Breast epithelium (tissue), 4 donors: Measurements from ENCODE around the gene KLHL21. TPM values are rescaled to one million over a fixed set of nuclear protein-coding genes. Genes with fewer than 3 reads are reported as not detected.

ENCODE experiments used
- DNase-seq, 2 donors: peaks; one replicate each; pipeline ENCODE4 v3.0.0-alpha.2; 2019; ENCODE audit warnings: low spot score in 2 of 2
- H3K27ac ChIP-seq, 2 donors: fragments of 200-600 bp; sonication (generic) in 1 of 2; one replicate each; pipeline ENCODE4 v1.5.1; 2016 to 2019; ENCODE audit warnings: mild to moderate bottlenecking in 1 of 2
- H3K27me3 ChIP-seq, 2 donors: fragments of 200-600 bp; sonication (generic) in 1 of 2; one replicate each; pipeline versions ENCODE4 v1.5.1 to v1.6.0; 2017 to 2019; ENCODE audit warnings: control low read depth in 1 of 2, mild to moderate bottlenecking in 1 of 2
- H3K36me3 ChIP-seq: fragments of 200-600 bp; one replicate; pipeline ENCODE4 v1.5.1; 2019
- H3K4me1 ChIP-seq, 2 donors: fragments of 200-600 bp; sonication (generic); one replicate each; pipeline ENCODE4 v1.5.1; 2016 to 2019; ENCODE audit warnings: control low read depth in 1 of 2
- H3K4me3 ChIP-seq, 3 donors: fragments of 200-600 bp; sonication (generic); 1 replicate in 2 of 3; 2 replicates in 1 of 3; pipeline ENCODE4 v1.5.1; 2016 to 2019; ENCODE audit warnings: mild to moderate bottlenecking in 3 of 3, moderate library complexity in 2 of 3
- H3K9me3 ChIP-seq, 2 donors: fragments of 200-600 bp; sonication (generic) in 1 of 2; one replicate each; pipeline ENCODE4 v1.5.1; 2016 to 2019; ENCODE audit warnings: control low read depth in 1 of 2
- POLR2A ChIP-seq: fragments of 450-650 bp; IDR thresholded peaks from one replicate; pipeline ENCODE4 v1.6.1; 2016; ENCODE audit warnings: antibody characterized with exemption, mild to moderate bottlenecking, moderate library complexity
- POLR2AphosphoS5 ChIP-seq, 3 donors: sonication (generic); formaldehyde crosslinking; IDR thresholded peaks; one replicate each; pipeline ENCODE4 v1.6.1; 2017; ENCODE audit warnings: antibody characterized with exemption in 3 of 3
- intact Hi-C: fragments of 100-400 bp; cut with DNase I; formaldehyde crosslinking; loops from one replicate; pipeline ENCODE4 v1.15.1; 2023; ENCODE audit warnings: low total_unique reads
- total RNA-seq, 3 donors: library from RNA; depleted of rRNA; stranded (reverse); fragments of >200 nt; gene quantifications; one replicate each; pipeline ENCODE4 v1.1.0, GENCODE V29; 2016
- TF ChIP-seq, protein P1 (sequence below), 3 donors: fragments of 450-650 bp; IDR thresholded peaks; one replicate each; pipeline ENCODE4 v1.5.1; 2016 to 2017; ENCODE audit warnings: antibody characterized with exemption in 3 of 3, mild to moderate bottlenecking in 3 of 3, moderate library complexity in 3 of 3

The KLHL21 gene
- total RNA-seq, 3 donors from 2014 or later, result 45.2 to 61.3 (median 58.1) TPM

DNA sequence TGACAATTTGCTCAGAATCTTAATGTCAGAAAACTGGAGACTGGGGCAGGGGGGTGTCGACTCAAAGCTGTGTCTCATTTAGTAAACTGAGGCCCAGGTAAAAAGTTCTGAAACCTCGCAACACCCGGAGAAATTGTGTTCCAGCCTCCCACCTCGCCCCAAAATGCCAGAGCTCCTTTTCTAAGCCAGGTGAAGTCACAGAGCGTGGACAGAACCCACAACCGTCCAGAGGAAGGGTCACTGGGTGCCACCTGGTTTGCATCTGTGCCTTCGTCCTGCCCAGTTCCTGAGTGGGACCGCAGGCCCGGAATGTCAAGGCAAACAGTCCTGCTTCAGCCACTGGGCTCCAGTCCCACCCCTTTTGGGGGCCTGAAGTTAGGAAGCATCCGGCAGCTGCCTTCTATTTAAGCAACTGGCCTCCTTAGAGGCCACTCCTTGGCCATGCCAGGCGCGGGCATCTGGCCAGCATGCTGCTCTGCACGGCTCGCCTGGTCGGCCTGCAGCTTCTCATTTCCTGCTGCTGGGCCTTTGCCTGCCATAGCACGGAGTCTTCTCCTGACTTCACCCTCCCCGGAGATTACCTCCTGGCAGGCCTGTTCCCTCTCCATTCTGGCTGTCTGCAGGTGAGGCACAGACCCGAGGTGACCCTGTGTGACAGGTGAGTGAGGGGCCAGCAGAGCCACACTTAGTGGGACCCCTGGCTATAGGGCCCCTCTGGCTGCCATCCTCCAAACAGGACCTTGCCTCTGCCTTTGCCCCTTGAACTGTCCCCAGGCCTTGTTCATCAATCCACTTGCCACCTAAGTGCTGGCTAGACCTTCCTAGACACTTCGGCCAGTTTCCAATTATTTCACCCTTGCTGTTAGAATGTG, 47.5 kb downstream of the KLHL21 start, which contains the start of gene TAS1R1:
Gene TAS1R1, plus strand, starts transcription at position 401 of the 872 bp plus-strand sequence. Its CDS starts 67 bp downstream, at position 468.
- no peaks in the 10 kb centered on the region for H3K36me3 ChIP-seq
- H3K4me3 ChIP-seq, result peak within 1 kb of the TSS; percentile 97 to 99 (median 97)
- H3K9me3 ChIP-seq, result no peaks in the 10 kb centered on the region
- peaks cover 7 to 8% of the 10 kb centered on the region in 2 donors for H3K4me1 ChIP-seq
- H3K27me3 ChIP-seq, result no peaks in the 10 kb centered on the region
- peak in 1 of 2 donors; percentile 31 for DNase-seq
- no peak for TF ChIP-seq POLR2AphosphoS5 (IDR thresholded peaks at IDR 0.05)
- TF ChIP-seq POLR2A, result no peak
- TF ChIP-seq, protein P1, sequence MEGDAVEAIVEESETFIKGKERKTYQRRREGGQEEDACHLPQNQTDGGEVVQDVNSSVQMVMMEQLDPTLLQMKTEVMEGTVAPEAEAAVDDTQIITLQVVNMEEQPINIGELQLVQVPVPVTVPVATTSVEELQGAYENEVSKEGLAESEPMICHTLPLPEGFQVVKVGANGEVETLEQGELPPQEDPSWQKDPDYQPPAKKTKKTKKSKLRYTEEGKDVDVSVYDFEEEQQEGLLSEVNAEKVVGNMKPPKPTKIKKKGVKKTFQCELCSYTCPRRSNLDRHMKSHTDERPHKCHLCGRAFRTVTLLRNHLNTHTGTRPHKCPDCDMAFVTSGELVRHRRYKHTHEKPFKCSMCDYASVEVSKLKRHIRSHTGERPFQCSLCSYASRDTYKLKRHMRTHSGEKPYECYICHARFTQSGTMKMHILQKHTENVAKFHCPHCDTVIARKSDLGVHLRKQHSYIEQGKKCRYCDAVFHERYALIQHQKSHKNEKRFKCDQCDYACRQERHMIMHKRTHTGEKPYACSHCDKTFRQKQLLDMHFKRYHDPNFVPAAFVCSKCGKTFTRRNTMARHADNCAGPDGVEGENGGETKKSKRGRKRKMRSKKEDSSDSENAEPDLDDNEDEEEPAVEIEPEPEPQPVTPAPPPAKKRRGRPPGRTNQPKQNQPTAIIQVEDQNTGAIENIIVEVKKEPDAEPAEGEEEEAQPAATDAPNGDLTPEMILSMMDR (IDR thresholded peaks at IDR 0.05), result no peak
- intact Hi-C loops, result loop anchor here (10.0 kb wide), 1 partner anchor 70 kb away; the partner anchor contains the start of gene THAP3
- H3K27ac ChIP-seq, result peak within 1 kb of the TSS; percentile 82 to 85

DNA sequence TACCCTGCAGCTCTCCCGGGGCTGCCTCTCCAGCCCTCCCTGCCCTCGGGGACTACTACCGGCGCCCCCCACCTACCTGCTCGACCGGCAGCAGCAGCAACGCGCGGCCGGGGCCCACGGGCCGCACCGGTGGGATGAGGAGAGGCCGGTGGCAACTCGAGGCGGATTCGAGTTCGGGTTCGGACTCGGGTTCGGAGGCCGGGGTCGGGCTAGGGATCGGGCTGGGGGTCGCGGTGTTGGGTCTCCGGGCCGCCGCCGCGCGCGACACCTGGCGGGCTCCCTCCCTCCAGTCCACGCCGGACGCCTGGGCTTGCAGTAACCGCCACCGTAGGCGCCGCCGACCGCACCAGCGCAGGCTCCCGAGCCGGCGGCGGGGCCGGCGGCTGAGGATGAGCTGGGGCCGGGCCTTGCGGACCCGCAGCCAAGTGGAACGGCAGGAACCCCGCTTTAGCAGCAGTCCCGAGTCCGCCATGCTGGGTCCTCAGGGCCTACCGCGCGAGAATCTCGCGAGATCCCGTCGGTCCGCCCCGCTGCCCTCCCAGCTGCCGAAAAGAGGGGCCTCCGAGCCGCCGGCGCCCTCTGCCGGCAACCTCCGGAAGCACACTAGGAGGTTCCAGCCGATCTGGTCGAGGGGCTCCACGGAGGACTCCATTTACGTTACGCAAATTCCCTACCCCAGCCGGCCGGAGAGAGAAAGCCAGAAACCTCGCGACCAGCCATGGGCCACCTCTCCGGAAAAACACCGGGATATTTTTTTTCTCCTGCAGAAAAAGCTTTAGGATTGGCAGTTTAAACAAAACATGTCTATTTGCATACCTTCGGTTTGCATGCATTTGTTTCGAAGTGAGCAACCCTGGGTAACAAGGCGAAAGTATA, 48.4 kb downstream of the KLHL21 start, which contains the start of gene NOL9:
Gene NOL9, minus strand, starts transcription at position 483 of the 876 bp plus-strand sequence. Its CDS starts 11 bp downstream, at position 472.
- H3K9me3 ChIP-seq, result no peaks in the 10 kb centered on the region
- H3K4me3 ChIP-seq, result peak within 1 kb of the TSS; percentile 97 to 99 (median 97)
- TF ChIP-seq POLR2AphosphoS5 (IDR thresholded peaks at IDR 0.05), result peak; percentile 48 to 77 (median 69)
- TF ChIP-seq, protein P1 (IDR thresholded peaks at IDR 0.05), result peak; percentile 91 to 98 (median 97)
- TF ChIP-seq POLR2A, result no peak
- peak; percentile 87 to 93 for DNase-seq
- intact Hi-C loops, result loop anchor here (10.0 kb wide), 1 partner anchor 71 kb away; the partner anchor contains the start of gene THAP3
- H3K4me1 ChIP-seq, result peaks cover 7 to 8% of the 10 kb centered on the region in 2 donors
- peak within 1 kb of the TSS; percentile 82 to 85 for H3K27ac ChIP-seq
- no peaks in the 10 kb centered on the region for H3K36me3 ChIP-seq
- no peaks in the 10 kb centered on the region for H3K27me3 ChIP-seq

DNA sequence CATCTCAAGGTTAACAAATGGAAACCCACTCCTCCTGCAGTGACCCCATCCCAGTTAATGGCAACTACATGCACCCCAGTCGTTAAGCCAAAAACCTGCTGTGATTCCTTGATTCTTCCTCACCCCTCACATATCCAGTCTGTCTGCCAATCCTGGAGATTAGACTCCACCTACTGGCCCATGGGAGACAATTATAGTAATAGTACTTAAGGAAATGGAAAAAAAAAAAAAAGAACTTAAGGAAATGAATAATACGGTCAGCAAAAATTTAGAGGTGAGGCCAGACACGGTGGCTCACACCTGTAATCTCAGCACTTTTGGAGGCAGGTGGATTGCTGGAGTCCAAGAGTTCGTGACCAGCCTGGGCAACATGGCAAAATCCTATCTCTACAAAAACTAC, 55.4 kb downstream of the KLHL21 start:
- DNase-seq, result no peak
- no peak overlapping the region for H3K27ac ChIP-seq
- H3K36me3 ChIP-seq, result no peaks in the 10 kb centered on the region
- no peak overlapping the region for H3K4me3 ChIP-seq
- TF ChIP-seq, protein P1 (IDR thresholded peaks at IDR 0.05), result no peak
- TF ChIP-seq POLR2A, result no peak
- TF ChIP-seq POLR2AphosphoS5 (IDR thresholded peaks at IDR 0.05), result no peak
- H3K9me3 ChIP-seq, result no peaks in the 10 kb centered on the region
- no peaks in the 10 kb centered on the region for H3K27me3 ChIP-seq
- intact Hi-C loops, result no loop called here
- no peaks in the 10 kb centered on the region for H3K4me1 ChIP-seq

DNA sequence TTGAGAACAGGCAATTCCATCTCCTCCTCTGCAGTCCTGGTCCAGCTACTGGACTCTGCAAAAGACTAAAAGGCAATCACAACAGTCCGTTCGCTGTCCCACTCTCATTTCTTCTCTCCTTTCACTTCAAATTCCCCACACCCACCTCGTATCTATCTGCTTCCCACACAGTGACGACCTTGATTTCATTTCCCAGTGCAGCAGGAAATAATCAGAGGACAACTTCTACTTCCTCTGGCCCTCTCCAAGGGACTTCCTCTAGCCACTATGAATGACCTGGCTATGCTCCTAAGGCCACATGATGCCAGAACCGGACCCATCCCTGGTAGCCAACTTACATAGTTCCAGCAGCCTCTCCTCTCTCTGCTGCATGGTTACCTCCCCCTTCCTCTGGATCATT, 56.3 kb downstream of the KLHL21 start:
- Histone ChIP-seq H3K4me3 (no peak overlapping the region), H3K27me3 (no peaks in the 10 kb centered on the region), H3K4me1 (no peaks in the 10 kb centered on the region), H3K36me3 (no peaks in the 10 kb centered on the region), H3K27ac (no peak overlapping the region), H3K9me3 (no peaks in the 10 kb centered on the region)
- no peak for DNase-seq
- TF ChIP-seq POLR2AphosphoS5 (IDR thresholded peaks at IDR 0.05) (no peak), POLR2A (no peak)
- TF ChIP-seq, protein P1 (IDR thresholded peaks at IDR 0.05), result no peak
- intact Hi-C loops, result no loop called here
